Measurements from ENCODE around the gene CAPN5. TPM values are rescaled to one million over a fixed set of nuclear protein-coding genes. Genes with fewer than 3 reads are reported as not detected.

CAPN5 gene
- total RNA-seq, 1 experiment from 2014 or later = 22.3 TPM

GRCh38 chr11:77153276-77154185, 86.8 kb downstream of the CAPN5 start:
- CTCF ChIA-PET = no interaction called here
- Mint-ChIP-seq H3K9me3 (ENCODE audit: low read depth, unreplicated experiment) (no peaks in the 10 kb centered on the region), H3K4me3 (ENCODE audit: low read depth, unreplicated experiment) (no peak overlapping the region), H3K36me3 (ENCODE audit: insufficient read depth, unreplicated experiment) (no peaks in the 10 kb centered on the region), H3K27me3 (ENCODE audit: unreplicated experiment) (peaks cover 52% of the 10 kb centered on the region), H3K27ac (ENCODE audit: unreplicated experiment) (no peak overlapping the region), H3K4me1 (ENCODE audit: low read depth, unreplicated experiment) (no peaks in the 10 kb centered on the region)
- no TSS peak for BruUV-seq (replicated peaks)
- intact Hi-C loops (cut with micrococcal nuclease; ENCODE audit: unreplicated experiment) = no loop called here
- no peak for DNase-seq
- TF ChIP-seq CTCF (IDR thresholded peaks at IDR 0.05; ENCODE audit: unreplicated experiment) = no peak

- no peak for DNase-seq
- no peak for TF ChIP-seq CTCF (IDR thresholded peaks at IDR 0.05; ENCODE audit: unreplicated experiment)
- Mint-ChIP-seq H3K36me3 (ENCODE audit: insufficient read depth, unreplicated experiment) (no peaks in the 10 kb centered on the region), H3K4me1 (ENCODE audit: low read depth, unreplicated experiment) (no peaks in the 10 kb centered on the region), H3K27me3 (ENCODE audit: unreplicated experiment) (peaks cover 62% of the 10 kb centered on the region), H3K27ac (ENCODE audit: unreplicated experiment) (no peak overlapping the region), H3K9me3 (ENCODE audit: low read depth, unreplicated experiment) (no peaks in the 10 kb centered on the region), H3K4me3 (ENCODE audit: low read depth, unreplicated experiment) (no peak overlapping the region)
- intact Hi-C loops (cut with micrococcal nuclease; ENCODE audit: unreplicated experiment) = no loop called here
- BruUV-seq (replicated peaks) = no TSS peak
- CTCF ChIA-PET = interaction anchor here (1.0 kb wide), 1 partner anchor 8 kb away, joined by 3 read pairs; no protein-coding TSS in a partner anchor
Observed at GRCh38 chr11:77154381-77155081, 87.8 kb downstream of the CAPN5 start.

- peaks cover 63% of the 10 kb centered on the region for H3K27me3 Mint-ChIP-seq (ENCODE audit: unreplicated experiment)
- H3K27ac Mint-ChIP-seq (ENCODE audit: unreplicated experiment) = no peak overlapping the region
- DNase-seq = no peak
- H3K4me1 Mint-ChIP-seq (ENCODE audit: low read depth, unreplicated experiment) = no peaks in the 10 kb centered on the region
- no peak for TF ChIP-seq CTCF (IDR thresholded peaks at IDR 0.05; ENCODE audit: unreplicated experiment)
- H3K9me3 Mint-ChIP-seq (ENCODE audit: low read depth, unreplicated experiment) = no peaks in the 10 kb centered on the region
- CTCF ChIA-PET = interaction anchor here (1.0 kb wide), 1 partner anchor 9 kb away, joined by 3 read pairs; no protein-coding TSS in a partner anchor
- H3K36me3 Mint-ChIP-seq (ENCODE audit: insufficient read depth, unreplicated experiment) = no peaks in the 10 kb centered on the region
- H3K4me3 Mint-ChIP-seq (ENCODE audit: low read depth, unreplicated experiment) = no peak overlapping the region
- no TSS peak for BruUV-seq (replicated peaks)
- intact Hi-C loops (cut with micrococcal nuclease; ENCODE audit: unreplicated experiment) = no loop called here
Observed at GRCh38 chr11:77155082-77155475, 88.3 kb downstream of the CAPN5 start.

- BruUV-seq (replicated peaks) = no TSS peak
- Mint-ChIP-seq H3K27ac (ENCODE audit: unreplicated experiment) (no peak overlapping the region), H3K9me3 (ENCODE audit: low read depth, unreplicated experiment) (no peaks in the 10 kb centered on the region), H3K4me1 (ENCODE audit: low read depth, unreplicated experiment) (no peaks in the 10 kb centered on the region), H3K27me3 (ENCODE audit: unreplicated experiment) (peaks cover 58% of the 10 kb centered on the region), H3K4me3 (ENCODE audit: low read depth, unreplicated experiment) (no peak overlapping the region), H3K36me3 (ENCODE audit: insufficient read depth, unreplicated experiment) (no peaks in the 10 kb centered on the region)
- CTCF ChIA-PET = interaction anchor here (1.0 kb wide), 1 partner anchor 9 kb away, joined by 3 read pairs; no protein-coding TSS in a partner anchor
- DNase-seq = no peak
- TF ChIP-seq CTCF (IDR thresholded peaks at IDR 0.05; ENCODE audit: unreplicated experiment) = no peak
- intact Hi-C loops (cut with micrococcal nuclease; ENCODE audit: unreplicated experiment) = no loop called here
Observed at GRCh38 chr11:77155556-77156130, 88.9 kb downstream of the CAPN5 start.

Data from Calu3 (cell line).